ENCODE data around the gene CHRNE.

- TF ChIP-seq EZH2 (IDR thresholded peaks at IDR 0.05) (no peak), POLR2AphosphoS5 (IDR thresholded peaks at IDR 0.05; ENCODE audit: borderline replicate concordance, low read depth, low read length) (no peak)
Measured at GRCh38 chr17:4938069-4938491, 35.2 kb upstream of the CHRNE start.
